GM21526 (cell line): Measurements from ENCODE around the gene IGFALS.

ENCODE experiments used
- ATAC-seq: cut with Tn5 transposase; IDR thresholded peaks from one replicate; pipeline ENCODE4 v1.9.1; 2021; ENCODE audit warnings: moderate library complexity; ENCODE audit not compliant: unreplicated experiment, low FRiP score

Gene IGFALS

DNA sequence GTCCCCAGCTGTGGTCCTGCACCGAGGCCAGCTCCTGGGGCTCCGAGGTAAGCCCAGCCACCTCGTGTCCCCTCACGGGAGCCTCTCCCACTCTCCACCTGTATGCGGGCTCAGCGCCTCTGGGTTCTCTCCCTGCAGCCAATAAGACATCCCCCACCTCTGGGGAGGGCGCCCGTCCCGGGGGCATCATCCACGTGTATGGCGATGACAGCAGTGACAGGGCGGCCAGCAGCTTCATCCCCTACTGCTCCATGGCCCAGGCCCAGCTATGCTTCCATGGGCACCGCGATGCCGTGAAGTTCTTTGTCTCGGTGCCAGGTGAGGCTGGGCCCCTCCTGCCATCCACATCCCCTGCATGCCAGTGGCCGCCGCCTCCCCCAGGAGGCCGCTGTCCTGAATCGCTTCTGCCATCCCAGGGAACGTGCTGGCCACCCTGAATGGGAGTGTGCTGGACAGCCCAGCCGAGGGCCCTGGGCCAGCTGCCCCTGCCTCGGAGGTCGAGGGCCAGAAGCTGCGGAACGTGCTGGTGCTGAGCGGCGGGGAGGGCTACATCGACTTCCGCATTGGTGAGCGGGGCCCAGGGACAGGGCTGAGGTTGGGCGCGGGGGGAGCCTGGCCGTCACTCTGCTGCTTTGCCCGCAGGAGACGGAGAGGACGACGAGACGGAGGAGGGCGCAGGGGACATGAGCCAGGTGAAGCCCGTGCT lies 25.3 kb downstream of the IGFALS start:
- ATAC-seq: no peak

DNA sequence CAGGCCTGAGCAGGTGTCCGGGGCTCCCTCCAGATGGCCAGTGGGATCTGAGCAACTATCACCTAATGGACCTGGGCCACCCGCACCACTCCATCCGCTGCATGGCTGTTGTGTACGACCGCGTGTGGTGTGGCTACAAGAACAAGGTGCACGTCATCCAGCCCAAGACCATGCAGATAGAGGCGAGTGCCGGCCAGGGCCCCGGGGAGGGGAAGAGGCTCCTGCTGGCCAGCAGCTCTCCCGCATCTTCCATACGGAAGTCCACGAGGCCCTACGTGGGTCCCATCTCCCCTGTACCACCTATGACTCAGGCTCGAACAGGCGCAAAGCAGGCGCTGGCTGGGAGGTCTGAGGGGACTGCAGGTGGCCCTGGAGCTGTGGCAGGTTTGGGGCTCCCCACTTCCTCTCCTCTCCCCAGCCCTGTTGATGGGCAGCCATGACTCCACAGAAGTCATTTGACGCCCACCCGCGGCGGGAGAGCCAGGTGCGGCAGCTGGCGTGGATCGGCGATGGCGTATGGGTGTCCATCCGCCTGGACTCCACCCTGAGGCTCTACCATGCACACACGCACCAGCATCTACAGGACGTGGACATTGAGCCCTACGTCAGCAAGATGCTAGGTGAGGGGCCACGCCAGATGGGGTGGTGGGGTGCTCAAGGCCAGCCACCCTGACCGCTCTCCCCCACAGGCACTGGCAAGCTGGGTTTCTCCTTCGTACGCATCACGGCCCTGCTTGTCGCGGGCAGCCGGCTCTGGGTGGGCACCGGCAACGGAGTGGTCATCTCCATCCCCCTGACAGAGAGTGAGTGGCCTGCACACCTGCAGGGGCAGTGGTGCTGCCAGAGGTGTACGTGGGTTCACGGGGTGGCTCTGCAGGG lies 26.1 kb downstream of the IGFALS start:
- ATAC-seq: no peak

DNA sequence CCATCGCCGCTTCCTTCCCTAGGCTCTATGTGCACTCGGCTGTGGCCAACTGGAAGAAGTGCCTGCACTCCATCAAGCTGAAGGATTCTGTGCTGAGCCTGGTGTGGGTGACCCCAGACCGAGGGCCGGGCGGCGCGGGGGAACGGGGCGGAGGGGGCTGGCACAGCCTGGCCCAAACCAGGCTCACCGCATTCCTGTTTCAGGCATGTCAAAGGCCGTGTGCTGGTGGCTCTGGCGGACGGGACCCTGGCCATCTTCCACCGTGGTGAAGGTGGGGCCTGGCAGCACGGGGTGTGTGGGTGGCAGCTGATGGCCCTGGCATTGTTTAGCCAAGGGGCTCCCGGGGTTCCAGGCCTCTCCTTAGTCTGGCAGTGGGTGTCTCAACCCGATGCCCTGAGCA lies 26.8 kb downstream of the IGFALS start:
- ATAC-seq: no peak

DNA sequence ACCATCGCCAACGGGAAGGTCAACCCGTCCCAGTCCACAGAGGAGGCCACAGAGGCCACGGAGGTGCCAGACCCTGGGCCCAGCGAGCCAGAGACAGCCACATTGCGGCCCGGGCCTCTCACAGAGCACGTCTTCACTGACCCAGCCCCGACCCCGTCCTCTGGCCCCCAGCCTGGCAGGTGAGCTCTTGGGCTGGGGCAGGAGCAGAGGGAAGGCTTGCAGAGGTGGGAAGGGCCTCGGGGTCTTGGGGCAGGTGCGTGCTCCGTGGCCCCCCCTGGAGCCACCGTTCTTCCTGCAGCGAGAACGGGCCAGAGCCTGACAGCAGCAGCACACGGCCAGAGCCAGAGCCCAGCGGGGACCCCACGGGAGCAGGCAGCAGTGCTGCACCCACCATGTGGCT lies 27.3 kb downstream of the IGFALS start:
- no peak for ATAC-seq

DNA sequence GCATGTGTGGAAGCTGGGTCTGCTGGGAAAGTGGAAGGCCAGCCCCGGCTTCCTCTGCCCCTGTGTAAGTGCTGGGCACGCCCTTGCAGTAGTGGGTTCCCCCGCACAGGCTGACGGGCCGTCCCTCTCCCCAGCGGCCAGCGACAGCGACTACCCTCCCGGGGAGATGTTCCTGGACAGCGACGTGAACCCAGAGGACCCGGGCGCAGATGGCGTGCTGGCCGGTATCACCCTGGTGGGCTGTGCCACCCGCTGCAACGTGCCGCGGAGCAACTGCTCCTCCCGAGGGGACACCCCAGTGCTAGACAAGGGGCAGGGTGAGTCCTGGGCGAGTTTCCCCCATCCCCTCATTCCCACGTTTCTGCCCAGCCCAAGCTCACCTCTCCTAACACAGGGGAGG lies 27.7 kb downstream of the IGFALS start:
- ATAC-seq: no peak

DNA sequence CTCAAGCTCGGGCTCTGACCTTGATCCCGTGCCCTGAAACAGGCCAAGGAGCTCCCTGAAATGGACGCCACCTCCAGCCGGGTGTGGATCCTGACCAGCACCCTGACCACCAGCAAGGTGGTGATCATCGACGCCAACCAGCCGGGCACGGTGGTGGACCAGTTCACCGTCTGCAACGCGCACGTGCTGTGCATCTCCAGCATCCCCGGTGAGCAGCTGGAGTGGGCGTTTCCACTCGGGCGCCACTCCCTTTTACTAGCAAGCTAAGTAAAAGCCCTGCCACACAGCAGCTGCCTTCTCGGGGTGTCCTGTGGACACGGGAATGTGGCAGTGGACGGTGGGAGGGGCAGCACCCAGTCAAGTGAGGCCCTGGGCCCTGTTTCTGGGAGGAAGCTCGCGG lies 28.5 kb downstream of the IGFALS start:
- no peak for ATAC-seq

DNA sequence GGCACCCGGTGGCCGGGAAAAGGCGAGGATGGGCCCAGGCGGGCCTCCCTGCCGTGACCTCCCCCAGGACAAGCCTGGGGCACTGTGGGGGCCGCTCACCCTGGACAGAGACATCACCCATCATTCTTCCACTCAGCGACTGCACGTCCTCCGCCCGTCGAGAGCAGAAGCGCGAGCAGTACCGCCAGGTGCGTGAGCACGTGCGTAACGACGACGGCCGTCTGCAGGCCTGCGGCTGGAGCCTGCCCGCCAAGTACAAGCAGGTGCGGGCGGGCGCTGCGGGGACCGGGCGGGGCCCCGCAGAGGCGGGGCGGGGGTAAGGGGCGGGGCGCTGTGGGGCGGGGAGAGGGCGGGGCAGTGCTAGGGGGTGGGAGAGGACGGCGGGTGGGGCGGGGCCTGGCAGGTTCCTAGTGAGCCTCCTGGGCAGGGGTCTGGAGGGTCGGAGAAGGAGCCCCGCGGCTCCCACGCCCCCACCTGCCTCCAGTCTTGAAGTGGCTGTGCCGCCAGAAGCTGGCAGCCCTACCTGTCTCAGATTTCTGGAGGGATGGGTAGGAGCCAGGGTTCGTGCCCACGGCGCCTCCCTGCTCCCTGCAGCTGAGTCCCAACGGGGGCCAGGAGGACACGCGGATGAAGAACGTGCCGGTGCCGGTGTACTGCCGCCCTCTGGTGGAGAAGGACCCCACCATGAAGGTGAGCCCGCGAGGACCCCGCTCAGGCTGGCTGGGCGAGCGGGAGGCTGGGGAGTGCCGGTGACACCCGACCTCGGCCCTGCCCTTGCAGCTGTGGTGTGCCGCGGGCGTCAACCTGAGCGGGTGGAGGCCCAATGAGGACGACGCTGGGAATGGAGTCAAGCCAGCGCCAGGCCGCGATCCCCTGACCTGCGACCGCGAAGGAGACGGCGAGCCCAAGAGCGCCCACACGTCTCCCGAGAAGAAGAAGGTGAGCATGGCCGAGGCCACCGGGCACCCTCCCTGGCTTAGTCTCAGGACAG lies 29.7 kb downstream of the IGFALS start:
- no peak for ATAC-seq

DNA sequence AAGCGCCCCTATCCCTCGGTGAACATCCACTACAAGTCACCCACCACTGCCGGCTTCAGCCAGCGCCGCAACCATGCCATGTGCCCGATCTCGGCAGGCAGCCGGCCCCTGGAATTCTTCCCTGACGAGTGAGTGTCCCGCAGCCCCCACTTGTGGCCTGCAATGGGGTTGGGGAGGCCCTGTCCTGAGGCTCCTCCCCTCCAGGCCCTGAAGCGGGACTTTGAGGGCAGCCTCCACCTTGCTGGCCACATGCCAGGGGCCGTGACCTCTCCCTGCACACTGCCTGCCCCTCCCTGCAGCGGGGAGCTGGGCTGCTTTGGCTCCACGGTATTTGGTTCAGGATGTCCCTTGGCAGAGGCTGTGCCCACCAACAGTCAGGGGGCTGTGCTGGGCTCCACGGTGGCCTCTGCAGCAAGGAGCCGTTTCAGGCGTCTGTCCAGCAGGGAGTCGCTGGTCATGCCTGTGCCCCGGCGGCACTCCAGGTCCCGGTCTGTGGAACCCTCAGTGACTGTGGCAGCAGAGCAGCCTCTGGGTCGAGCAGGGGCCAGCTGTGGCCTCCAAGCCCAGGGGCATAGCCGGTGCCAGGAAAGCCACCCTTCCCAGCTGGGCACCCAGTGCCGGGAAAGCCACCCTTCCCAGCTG lies 30.5 kb downstream of the IGFALS start:
- ATAC-seq: no peak

DNA sequence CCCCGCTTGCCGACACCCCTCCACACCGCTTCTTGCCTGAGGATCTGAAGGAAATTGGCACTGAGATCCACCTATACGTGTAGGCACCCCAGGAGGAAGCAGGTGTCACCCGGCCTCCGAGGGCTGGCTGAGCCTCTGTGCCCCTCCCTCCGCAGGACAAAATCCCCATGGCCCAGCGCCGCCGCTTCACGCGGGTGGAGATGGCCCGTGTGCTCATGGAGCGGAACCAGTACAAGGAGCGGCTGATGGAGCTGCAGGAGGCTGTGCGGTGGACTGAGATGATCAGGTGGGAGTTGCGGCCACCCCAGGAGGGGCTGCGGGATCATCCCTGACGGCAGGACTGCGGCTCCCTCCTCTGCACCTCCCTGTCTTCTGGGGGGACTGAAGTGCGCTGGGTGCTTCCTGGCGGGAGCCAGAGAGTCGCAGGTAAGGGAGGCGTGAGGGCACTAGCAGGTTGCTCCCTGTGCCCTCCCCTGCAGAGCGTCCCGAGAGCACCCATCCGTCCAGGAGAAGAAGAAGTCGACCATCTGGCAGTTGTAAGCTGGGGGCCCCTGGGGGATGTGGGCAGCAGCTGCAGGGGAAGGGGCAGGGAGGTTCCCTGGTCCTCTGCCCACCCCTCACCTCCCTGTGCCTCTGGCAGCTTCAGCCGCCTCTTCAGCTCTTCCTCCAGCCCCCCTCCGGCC lies 31.2 kb downstream of the IGFALS start:
- no peak for ATAC-seq

DNA sequence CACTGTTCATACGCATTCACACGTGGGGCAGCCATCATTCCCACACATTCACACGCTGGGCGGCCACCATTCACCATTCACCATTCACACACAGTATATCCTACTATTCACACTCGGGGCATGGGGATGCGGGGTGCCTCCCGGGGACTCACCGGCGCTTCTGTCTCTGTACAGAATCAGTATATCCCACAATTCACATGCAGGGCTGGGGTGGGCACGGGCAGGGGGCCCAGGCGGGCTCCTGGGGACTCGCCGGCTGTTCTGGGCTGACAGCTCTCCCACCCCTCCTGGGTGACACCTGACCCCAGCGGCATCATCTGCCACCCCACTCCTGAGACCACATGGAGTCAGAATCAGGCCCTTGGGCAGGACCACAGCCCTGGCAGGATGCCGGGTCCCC lies 31.8 kb downstream of the IGFALS start:
- no peak for ATAC-seq

DNA sequence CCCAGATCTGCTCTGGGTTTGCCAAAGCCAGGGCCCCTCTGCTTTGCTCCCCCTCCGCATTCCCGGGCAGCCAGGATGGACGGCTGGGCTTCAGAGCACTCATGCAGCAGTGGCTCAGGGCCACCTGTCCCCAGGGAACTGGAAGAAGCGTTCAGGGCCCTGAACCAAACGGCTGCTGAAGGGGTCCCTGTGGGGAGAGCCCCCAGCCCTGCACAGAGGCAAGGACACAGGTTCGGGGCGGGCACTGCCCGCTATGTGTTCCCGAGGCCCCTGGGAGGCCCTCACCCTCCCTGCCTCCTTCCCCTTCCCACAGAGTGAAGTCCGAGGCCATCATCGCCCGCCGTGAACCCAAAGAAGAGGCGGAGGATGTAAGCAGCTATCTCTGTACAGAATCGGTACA lies 32.6 kb downstream of the IGFALS start:
- ATAC-seq: no peak

DNA sequence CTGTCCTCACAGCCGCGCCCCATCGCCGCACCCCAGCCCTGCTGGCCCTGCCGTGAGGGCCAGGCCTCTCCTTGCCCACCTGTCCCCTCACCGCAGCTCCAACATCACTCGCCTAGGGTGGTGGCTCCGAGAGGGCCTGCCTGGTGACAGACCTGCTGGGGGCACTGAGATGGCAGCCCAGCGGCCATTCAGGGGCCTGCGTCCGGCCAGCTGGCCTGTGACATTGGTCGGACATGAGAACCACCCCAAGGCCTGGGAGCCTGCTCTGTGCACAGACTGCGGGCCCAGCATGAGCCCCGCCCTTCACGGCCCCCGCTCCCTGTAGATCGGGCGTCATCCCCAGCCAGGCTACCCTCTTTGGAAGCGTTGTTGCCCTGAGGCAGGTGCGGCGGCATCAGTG lies 34.0 kb downstream of the IGFALS start:
- no peak for ATAC-seq

DNA sequence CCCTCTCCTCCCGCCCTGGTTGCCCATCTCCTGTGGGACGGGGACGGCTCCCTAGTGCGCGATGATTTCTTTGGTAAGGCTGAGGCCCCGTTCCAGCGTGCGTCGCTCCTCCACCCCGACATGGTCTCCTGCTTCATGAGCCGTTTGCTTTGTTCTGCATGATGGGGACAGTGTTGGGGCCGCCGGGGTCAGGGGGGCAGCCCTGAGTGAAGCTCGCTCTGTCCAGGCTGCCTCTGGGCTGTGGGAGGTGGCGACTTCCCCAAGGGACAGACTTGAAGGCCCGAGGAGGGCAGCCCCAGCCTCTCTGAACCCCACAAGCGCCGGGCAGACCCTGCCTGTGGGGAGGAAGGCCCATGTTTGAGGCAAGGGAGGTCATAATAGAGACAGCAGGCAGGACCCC lies 34.6 kb downstream of the IGFALS start:
- ATAC-seq: no peak

DNA sequence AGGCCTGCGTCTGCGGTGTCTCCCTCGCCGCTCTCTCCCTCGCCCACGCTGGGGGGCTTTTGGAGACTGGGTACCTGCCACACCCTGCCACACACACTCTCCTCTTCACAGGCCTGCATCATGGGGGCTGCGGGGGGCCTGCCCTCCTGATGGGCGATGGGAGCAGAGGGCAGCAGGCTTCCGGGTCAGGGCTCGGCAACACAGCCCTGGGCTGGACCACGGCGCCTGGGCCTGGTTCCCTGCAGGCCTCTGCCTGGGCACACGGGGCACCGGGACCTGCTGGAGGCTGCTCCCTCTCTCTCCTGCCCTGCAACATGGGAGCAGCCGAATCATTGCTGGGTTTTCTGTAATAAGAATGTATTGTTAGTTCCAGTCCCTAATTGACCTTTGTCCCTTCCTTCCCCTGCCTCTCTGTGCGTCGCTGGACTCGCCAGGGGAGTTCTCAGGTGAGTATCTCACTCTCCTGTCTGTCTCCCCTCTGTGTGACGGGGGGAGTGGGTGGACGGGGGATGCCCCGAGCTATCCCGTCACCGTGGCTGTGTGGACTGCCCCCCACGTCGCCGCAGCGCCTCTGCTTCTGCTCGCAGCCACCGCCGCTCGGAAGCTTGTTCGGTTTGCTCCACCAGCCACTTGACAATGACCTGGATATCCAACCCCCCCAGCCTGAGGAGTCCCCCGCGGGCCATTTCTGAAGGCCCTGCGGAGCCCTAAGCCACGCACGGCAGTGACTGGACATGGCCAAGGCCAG lies 35.6 kb downstream of the IGFALS start:
- ATAC-seq: no peak

DNA sequence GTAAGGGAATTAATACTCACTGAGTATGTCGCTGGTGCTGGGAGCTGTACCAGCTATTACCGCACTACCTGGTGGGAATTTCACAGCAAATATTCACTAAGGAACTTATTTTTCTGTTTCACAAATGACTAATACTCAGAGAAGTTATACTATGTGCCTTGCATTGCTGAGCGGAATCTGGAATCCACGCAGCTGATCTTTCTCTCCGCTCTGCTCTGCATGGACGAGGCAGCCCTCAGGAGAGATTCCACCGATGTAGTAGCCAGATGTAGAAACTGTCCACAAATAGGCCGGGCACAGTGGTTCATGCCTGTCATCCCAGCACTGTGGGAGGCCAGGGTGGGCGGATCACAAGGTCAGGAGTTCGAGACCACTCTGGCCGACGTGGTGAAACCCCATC lies 39.3 kb downstream of the IGFALS start:
- ATAC-seq: no peak

DNA sequence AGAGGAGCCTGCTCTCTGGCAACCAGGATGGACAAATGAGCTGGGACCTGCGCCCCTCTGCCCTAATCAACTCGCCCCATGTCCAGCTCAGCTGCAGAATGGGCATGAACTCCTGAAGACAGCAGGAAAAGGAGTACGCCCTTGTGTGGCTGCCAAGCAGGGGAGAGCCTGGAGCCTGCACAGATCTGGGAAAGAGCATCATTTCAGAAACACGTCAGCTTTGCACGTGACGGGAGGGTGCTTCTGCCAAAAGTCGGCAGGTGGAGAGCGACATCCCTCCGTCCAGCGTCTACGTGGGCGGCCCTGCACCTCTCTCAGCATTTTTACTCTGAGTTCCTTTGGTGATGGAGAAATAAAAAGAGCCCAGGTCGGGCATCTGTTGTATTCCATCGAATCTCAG lies 40.7 kb downstream of the IGFALS start:
- ATAC-seq: no peak

DNA sequence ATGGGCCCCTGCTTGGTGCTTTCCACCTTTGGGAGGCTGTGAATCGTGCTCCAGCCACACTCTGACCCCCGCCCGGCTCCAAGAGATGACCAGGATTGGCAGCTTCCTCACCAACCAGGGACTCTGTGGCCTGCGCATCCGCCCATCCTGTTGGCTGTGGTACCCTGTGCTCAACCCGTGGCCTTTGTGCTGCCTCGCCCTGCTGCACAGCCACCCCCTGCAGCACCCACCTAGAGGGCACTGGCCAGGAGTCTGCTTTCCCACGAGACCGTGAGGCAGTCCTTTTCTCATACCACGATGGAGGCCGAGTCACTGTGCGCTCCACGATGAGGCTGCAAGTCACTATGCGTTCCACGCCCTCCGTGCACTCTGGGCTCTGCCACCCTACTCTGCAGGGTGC lies 41.6 kb downstream of the IGFALS start:
- ATAC-seq: no peak

DNA sequence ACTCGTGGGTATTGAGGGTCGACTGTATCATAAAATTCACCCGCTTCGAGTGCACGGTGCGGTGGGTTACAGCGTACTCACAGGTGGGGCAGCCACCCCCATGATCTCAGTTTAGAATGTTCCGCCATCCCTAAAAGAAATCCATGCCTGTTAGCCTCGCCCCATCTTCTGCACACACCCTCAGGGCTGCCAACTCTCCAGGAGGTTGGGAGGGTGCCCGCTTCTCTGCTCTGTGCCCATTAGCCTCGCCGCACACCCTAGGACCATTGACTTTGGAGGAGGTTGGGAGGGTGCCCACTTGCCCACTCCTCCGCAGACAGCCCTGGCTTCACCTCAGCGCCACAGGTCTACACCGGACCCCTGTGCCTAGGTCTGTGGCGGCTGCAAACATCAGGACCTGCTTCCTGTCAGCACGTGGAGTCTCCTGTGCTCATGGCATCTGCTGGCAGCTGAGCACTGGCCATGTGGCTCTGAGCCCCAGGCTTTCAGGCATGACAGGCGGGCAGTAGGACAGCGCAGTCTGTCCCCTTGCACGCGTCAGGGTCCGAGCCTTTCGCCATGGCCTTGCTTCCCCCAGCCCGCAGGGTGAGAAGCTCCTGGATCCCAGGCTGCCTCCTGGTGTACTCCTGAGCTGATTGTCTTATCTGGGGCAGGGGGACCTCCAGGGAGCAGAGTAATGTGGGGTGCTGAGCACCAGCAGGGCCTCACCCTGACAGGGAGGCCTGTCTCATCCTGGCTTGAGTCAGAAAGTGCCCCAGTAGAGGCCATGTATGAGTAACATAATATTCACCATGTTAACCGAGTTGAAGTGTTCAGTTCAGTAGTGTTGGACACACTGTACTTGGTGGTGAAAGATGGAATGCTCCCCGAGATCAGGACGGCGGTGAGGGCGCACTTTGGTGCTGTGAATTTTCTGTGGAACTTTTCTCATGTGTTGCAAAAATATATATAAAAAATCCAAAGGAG lies 44.1 kb downstream of the IGFALS start:
- ATAC-seq: no peak
